Subcutaneous adipose tissue (tissue), 4 donors: ENCODE results near the gene PAPOLA. TPM values are rescaled to one million over a fixed set of nuclear protein-coding genes. Genes with fewer than 3 reads are reported as not detected.

Experiments used
- total RNA-seq, 4 donors: library from RNA; depleted of rRNA; stranded (reverse); fragments of >200 nt; gene quantifications; one replicate each; pipeline ENCODE4 v1.1.0, GENCODE V29; 2016
- TF ChIP-seq, protein P1 (sequence below): fragments of 450-650 bp; IDR thresholded peaks from one replicate; pipeline ENCODE4 v1.5.1; 2016; ENCODE audit warnings: low read depth, mild to moderate bottlenecking, control low read depth, antibody characterized with exemption, moderate library complexity

Gene PAPOLA
- total RNA-seq, 4 donors from 2014 or later = 109 to 253 (median 132) TPM

DNA sequence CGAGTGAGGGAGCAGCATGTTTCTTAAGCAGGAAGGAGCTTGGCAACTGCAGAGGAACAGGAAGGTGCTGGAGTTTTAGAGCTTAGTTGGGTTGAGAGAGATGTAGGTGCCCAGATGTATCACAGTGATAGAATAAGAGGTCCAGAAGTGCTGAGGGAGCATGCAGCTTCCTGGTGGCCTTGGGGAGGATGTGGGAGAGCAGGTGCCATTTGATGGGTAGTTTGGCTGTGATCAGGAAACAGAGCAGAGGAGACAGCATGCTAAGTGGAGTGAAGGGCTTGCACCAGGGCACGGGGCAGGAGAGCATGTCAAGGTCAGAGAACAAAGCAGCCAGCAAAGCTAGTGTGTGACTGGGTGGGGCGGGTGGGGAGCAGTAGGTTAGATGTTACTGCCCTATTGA is 74.8 kb downstream of the PAPOLA start:
- TF ChIP-seq, protein P1, sequence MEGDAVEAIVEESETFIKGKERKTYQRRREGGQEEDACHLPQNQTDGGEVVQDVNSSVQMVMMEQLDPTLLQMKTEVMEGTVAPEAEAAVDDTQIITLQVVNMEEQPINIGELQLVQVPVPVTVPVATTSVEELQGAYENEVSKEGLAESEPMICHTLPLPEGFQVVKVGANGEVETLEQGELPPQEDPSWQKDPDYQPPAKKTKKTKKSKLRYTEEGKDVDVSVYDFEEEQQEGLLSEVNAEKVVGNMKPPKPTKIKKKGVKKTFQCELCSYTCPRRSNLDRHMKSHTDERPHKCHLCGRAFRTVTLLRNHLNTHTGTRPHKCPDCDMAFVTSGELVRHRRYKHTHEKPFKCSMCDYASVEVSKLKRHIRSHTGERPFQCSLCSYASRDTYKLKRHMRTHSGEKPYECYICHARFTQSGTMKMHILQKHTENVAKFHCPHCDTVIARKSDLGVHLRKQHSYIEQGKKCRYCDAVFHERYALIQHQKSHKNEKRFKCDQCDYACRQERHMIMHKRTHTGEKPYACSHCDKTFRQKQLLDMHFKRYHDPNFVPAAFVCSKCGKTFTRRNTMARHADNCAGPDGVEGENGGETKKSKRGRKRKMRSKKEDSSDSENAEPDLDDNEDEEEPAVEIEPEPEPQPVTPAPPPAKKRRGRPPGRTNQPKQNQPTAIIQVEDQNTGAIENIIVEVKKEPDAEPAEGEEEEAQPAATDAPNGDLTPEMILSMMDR = no peak

- TF ChIP-seq, protein P1 = no peak
Measured at GRCh38 chr14:96578619-96579018, 76.4 kb downstream of the PAPOLA start.

- TF ChIP-seq, protein P1 = no peak
Measured at GRCh38 chr14:96579358-96579757, 77.2 kb downstream of the PAPOLA start.

DNA sequence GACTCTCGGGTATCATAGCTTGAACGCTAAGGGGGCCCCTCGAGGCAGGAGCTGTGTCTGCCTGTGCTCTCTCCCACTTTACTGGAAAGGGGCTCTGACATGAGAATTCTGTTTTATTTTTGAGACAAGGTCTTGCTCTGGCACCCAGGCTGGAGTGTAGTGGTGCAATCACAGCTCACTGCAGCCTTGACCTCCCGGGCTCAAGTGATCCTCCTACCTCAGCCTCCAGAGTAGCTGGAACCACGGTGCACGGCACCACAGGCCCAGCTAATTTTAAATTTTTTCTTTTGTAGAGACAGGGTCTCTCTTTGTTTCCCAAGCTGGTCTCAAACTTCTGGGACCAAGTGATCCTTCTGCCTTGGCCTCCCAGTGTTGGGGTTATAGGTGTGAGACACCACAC is 77.7 kb downstream of the PAPOLA start:
- TF ChIP-seq, protein P1 = no peak

DNA sequence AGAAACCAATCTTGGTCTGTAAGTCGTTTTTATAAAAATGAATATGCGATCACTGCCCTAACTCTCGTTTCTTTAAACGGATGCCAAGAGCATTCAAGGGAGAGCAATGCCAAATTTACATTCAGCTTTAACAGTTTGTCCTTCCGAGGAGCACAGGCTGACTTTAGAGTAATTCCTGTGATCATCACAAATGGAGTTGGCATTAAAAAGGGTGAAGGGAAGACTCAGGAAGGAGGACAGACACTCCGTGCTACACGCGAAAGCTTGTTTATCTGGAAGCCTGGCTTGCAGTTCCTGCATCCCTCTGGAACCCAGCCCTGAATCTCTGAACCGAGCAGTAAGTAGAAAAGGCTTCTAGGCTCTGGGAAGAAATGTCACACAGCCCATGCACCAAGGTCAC is 78.4 kb downstream of the PAPOLA start:
- TF ChIP-seq, protein P1 = no peak

- TF ChIP-seq, protein P1 = no peak
Measured at GRCh38 chr14:96581026-96581425, 78.8 kb downstream of the PAPOLA start.

DNA sequence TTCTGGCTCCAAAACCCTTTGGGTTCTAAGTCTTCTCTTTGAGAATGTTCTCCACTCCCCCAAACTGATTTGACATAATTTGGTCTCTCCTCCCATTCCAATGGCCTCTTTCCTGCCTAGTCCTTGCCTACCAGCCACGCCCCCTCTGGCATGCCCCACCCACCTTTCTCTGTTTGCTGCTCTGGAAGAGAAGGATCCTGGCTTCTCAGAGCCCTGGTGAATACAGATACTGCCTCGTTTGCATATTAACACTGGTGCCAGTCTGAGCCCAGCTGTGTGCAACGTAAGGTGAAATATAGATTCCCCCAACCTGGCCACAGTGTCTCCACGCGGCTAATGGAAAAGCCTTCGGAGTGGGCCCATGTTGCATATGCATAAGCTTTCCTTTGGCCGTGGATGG is 79.7 kb downstream of the PAPOLA start:
- TF ChIP-seq, protein P1 = no peak
